HG03378 (cell line): ENCODE measurements around the gene RMND1.

ENCODE experiments used
- ATAC-seq: cut with Tn5 transposase; IDR thresholded peaks from one replicate; pipeline ENCODE4 v1.9.1; 2021; ENCODE audit warnings: mild to moderate bottlenecking, moderate library complexity; ENCODE audit not compliant: unreplicated experiment

RMND1 gene

DNA sequence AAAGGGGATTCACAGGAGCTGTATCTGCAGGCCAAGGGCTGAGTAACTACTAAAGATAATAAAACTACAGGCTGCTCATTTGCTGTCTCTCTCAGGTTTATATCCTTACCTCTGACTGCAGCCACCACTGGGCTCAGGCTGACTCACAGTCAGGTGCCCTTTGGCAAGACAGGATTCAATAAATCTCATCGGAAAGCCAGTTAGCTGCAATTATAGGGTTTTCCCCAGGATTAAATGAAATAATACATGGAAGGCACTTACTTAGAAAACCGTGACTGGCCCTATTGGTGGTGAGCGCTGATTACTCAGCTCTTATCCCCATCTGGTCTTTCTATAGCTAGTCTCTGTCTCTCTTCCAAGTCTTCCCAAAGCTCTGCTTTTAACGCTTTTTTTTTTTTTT, 26.4 kb downstream of the RMND1 start:
- no peak for ATAC-seq

DNA sequence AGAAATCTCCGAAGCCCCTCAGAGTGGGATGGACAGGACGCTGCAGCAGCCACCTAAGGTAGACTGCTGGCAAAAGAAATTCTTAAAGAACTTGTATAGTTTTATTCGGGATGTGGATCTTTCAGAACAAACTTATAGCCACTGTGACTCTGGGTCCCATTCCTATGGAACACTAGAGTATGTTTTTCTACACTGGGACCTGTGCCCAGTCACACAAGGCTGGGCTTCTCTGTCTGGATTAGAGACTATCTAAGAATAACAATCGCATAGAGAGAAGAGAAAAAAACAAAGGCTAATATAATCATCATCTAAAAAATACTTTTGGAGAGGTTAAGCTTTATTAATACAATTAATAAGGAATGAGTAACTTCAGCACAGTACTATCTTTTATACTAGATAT, 28.9 kb downstream of the RMND1 start:
- no peak for ATAC-seq

DNA sequence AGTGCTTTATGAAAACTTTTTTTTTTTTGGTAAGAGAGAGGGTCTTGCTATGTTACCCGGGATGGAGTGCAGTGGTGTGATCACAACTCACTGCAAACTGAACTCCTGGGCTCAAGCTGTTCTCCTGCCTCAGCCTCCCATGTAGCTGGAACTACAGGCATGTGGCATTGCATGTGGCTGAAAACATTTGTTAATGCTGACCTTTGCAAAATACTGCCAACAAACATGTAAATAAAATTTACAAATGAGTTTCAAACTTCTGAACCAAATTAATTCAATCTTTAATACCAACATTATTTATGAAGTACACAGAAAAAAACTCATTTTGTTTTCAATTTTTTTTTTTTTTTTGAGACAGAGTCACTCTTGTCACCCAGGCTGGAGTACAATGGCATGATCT, 34.4 kb downstream of the RMND1 start:
- ATAC-seq = no peak

DNA sequence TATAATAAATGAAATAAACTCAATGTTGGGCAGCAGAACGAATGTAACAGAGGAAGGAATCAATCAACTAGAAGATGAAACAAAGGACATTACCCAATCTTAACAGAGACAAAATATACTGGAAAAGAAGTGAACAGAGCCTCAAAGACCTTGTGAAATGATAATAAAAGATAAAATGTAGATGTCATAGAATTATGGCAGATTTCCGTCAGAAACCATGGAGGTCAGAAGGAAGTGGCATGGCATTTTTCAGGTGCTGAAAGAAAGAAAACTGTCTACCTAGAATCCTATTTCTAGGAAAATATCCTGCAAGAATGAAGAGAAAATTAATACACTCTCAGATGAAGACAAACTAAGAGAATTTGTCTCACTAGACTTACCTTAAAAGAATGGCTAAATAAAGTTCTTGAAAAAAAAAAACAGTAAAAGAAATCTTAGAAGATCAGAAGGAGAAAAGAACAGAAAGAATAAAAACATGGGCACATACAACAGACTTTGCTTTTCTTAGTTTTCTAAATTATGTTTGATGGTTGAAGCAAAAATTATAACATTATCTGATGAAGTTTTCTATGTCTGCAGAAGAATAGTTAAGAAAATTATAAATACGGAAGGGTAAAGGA, 37.2 kb downstream of the RMND1 start:
- ATAC-seq = no peak

DNA sequence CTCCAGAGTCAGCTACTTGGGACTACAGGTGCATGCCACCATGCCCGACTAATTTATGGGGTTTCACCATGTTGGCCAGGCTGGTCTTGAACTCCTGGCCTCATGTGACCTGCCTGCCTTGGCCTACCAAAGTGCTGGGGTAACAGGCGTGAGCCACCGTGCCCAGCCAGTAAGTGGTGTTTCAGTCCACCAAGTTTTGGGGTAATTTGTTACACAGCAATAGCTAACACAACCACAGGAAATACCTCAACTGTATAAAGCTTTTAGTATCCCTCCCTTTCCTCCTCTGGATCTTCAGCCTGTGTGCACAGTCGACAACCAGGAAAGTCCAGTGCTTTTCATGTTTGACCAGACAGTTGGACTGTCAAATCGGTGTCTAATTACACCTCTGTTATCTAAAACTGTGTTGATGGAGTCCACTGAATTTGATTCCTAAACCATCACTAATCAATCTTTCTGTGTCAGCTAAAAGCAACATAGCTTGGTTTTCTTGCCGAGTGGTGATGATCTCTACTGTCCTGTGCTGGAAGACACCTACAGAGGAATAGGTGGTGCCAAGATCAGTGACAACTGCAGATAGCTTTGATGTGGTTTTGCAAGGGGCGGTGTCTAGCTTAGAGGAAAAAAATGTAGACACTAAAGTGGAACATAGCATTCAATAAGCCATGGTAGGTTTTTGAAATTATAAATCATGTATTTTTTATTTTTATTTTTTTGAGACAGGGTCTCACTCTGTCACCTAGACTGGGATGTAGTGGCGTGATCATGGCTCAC, 38.4 kb downstream of the RMND1 start:
- ATAC-seq = no peak

DNA sequence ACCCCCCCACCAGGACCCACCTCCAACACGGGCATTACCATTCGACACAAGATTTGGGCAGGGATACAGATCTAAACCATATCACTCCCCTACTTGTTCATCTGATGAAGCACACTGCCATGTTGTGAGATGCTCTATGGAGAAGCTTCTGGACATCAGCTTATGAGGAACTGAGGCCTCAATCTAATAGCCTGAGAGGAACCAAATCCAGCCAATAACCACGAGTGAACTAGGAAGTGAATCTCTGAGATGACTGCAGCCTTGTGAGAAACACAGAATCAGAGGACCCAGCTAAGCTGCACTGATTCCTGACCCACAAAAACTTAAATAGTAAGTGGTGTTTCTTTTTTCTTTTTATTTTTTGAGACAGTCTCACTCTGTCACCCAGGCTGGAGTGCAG, 39.0 kb downstream of the RMND1 start:
- ATAC-seq = no peak

DNA sequence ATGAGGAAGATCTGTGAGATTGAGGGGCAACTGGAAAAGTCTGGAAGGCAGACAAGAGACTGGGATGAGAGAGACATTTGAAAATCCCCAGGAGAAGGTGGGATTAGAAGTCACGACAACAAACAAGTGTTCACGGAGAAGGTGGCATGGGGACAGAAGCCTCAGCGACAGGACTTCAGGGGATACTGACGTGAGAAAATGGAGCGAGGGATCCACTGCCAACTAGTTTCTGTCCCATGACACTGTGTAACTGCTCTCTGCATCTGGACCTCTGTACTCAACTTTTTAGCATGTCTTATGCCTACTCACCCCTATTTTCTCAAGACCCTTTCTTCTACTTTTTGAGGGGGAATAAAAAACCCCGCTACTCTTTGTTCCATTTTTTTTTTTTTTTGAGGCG, 42.2 kb downstream of the RMND1 start:
- ATAC-seq = no peak

DNA sequence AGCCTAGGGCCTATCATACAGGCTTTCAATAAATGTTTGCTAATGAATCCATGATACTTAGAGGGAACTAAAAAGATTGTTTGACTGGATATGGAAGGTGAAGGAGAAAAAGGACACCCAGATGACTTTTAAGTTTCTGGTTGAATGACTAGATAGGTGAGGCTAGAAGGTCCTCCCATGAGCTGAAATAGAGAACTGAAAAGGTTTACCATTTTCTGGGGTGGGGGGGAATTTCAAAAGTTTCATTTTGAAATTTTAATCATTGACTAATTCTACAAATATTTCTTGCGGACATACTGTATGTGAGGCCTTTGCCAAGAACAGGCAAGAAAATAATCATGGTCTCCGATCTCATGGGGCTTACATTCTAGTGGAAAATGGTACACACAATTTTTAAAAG, 42.7 kb downstream of the RMND1 start:
- peak; percentile 70 for ATAC-seq

DNA sequence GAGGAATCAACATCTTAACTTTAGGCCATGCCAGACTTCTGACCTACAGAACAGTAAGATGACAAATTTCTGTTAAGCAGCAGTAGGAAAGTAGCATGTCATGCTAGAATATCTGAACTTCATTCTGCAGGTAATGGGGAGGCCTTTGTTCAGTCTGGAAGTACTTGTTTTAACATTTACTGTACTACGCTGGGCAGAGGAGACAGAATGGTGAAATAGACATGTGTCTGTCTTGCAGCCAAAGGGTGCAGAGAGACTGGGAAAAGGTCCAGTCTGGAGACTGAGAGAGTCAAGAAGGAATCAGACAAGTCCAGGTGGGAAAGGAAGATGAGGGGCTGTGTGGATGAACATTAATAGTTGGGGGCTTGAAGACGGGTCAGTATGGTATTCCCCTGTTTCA, 43.1 kb downstream of the RMND1 start:
- ATAC-seq = no peak

DNA sequence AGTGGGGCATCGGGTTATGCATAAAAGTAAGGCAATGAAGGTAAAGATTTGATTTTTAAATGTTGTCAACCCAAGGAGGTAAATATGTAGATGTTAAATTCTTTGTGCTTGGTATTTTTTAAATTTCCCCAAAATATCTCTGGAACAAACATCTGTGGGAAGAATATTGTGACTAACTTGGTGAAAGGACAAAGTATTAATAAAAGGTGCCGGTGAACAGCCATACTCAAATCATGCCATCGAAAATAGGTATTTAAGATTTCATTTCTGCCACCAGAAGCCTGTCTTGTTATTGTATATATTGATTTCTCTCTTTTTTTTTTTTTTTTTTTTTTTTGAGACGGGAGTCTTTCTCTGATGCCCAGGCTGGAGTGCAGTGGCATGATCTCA, 48.0 kb downstream of the RMND1 start:
- no peak for ATAC-seq

DNA sequence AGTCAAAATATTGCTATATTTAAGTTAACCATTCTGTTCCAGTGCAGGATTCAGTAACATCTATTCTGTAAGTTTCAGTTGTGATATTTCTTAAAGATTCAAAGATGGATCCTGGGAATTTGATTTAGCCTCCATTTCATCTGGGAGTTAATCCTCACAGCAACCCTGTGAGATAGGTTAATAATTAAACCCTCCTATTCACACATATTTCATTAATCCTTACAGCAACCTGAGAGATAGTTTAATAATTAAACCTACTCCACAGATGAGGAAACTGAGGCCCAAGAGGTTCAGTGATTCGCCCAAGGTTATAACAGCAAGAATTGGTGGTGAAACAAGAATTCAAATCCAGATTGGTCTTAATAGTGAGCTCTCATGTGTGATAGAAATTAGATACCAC, 49.7 kb downstream of the RMND1 start:
- no peak for ATAC-seq

DNA sequence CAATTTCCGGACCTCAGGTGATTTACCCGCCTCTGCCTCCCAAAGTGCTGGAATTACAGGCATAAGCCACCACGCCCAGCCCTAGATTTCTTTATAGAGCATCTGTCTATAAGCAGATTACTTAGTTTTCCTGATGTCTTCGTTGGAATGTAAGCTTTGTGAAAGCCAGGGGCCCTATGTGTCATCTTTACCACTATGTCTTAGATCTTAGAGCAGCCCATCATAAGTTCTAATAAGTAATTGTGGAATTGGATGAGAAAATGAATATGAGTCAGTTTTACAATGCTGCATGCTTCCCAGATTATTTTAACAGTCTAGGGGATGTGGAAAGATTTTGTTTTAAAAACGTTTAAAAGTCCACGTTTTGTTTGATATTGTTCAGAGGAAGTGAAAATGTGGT, 51.5 kb downstream of the RMND1 start:
- no peak for ATAC-seq

DNA sequence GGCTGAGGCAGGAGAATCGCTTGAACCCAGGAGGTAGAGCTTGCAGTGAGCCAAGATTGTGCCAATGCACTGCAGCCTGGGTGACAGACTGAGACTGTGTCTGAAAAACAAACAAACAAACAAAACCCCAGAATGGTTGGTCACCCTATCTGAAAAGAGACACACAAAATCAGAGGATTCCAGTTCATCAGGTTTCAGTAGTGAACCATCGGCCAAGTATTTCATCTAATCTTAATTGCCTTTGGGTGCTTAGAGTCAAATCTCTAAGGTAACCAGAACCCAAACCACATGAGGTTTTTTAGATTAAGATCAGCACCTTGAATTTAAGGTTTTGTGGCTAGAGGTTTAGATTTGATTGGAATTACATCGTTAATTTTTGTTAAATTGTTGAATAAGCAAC, 52.2 kb downstream of the RMND1 start:
- ATAC-seq = no peak

DNA sequence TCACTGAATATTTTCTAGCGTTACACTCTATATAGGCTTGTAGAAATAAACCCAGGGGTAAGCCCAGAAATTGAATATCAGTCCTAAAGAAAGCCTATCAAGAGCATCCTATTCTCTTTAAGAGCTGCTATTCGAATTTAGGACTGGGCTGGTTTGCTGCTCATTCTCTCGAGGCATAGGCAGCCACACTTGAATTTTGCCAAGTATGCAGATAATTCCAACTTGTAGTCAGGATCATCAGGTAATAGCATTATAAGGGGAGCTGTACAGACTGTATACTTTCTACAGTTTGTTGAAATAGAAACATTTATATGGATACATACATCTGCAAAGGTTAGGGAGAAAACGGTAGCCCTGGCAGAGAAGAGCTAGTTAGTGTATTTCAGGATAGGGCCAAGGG, 58.5 kb downstream of the RMND1 start:
- no peak for ATAC-seq

DNA sequence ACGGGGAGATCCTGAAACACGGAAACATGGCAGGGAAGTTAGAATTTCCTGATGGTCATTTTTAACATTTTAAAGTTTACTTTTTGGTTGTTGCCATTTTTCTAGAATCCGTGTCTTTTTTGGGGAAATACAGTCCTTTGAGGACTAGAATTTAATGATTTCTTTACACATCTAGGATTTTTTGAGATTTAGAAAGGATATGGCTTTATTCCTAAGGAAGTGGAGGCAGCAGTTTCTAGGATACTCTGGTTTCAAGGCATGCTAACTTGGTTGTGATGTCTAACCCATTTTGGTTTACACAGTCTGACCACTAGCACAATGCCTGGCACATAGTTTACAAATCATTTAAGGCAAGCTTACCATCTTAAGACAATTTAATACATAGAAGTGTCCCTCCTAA, 59.5 kb downstream of the RMND1 start:
- no peak for ATAC-seq

DNA sequence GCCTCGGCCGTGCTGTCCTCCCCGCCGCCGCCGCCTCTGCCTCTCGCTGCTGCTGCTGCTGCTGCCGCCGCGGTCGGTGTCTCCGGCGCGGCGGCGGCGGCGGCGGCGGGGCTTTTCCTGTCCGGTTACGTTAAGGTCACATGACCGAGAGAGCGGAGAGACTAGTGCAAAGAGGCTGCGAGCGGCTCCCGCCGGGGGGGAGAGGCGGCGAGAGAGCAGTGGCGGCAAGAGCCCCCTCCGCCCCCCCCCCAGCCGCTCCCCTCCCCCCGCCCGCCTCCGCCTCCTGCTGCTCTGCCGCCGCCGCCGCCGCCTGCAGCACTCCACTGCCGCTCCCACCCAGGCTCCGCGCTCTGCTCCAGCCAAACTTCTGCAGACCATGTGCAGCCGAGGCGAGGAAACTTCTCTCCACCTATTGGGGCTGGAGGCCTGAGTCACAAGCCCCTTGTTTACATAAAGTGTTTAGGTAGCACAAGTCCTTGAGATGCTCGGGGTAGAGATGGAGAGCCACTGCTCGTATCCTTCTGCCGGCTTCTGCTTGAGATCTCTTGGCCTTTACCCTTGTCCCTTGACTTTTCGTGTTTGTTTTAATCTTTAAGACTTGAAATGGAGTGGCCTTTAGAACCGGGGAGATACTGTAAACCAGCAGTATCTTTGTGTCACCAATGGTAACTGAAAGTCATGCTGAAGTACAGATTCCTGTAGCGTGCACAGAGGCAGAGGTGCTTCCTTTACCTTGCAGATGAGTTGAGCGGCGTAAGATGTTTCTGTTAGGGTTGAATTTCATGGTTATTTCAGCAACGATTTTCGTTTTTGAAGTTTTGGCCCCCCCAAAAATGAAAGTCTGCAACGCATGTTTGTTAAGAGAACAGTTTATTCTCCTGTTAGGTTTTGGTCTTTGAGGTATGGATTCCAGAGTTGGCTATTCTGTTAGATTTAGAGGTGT, 60.2 kb downstream of the RMND1 start, which contains the start of gene ZBTB2:
TSS of gene ZBTB2 (minus strand) at position 89 of the 943 bp plus-strand sequence. CDS start 17,922 bp downstream, outside the sequence.
- peak; percentile 29 for ATAC-seq

DNA sequence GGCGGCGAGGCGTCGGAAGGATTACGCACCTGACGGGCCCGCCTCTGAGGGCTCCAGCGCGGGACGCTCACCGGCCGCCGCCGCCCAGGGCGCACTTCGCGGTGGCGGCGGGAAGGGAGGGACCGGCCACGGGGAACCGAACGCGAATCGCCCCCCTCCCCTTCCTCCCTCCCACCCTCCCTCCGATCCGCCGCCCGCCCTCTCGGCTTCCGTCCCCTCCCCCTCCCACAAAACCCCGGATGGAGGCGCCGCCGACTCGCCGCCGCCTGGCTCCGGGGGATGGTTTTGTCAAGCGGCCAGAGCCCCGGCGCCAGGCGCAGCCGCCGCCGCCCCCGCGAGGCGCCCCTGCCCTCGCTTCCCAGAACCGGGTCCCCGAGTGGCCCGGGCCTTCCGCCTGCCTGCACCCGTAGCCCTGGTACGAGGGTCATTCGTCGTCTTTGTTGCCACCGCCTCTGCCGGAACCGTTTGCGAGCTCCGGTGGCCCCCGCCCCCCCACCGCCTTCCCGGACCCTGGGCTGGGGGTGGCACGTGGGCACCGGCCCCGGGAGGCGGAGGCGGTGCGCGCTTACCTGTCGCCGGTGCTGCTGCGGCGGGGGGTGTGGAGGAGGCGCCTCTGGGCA, 61.0 kb downstream of the RMND1 start:
- ATAC-seq = no peak

DNA sequence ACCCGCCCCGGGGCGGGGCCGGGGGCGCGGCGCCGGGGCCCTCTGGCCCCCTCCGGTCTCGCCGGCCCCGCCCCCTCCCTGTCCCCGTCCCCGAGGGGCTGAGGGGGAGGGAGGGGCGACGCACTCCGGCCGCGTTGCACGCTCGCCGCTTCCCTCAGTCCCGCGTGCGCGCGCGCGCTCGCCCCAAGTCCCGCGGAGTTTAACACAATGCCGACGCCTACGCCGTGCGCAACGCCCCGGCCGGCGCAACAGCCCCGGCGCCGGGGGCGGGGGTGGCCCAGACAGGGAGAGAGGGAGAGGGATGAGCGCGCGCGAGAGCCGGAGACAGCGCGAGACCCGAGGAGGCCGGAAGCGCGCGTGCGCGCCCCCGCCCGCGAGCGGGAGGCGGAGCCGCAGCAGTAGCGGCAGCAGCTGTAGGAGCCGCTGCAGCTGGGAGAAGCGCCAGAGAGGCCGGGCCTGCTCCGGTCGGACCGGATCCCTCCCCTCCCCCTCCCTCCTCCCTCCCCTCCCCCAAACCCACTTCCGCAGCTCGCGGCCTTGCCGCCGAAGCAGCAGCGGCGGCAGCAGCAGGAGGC, 61.6 kb downstream of the RMND1 start:
- ATAC-seq = peak; percentile 76

DNA sequence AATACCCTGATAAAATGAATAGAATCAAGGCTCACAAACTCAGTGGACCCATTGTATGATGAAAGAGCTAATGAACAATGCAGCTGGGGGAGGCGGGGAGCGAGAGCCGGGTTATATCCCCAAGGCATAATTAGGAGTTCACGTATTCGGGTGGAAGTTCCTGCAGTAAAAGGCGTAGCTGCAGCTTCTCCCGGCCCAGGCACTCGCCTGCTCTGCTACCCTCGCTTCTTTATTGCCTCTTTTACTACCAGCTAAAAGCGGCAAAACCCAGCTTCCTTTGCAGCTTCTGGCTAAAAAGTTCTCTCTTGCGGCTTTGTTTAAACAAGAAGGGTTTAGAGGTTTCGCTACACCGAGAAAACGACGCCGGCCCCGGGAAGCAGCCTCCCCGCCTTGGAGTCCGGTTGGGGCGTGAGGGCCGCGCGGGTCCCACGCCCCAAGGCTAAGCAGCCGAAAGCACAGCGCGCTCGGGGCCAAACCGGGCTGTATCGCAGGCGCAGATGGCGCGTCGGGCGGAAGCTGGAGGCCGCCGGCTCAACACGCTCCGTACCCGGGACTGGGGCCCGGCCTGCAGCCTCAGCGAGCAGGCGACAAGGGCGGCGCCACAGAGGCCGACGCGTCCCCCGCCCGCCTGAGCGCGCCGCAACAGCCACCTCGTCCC, 62.2 kb downstream of the RMND1 start:
- ATAC-seq = peak; percentile 47

DNA sequence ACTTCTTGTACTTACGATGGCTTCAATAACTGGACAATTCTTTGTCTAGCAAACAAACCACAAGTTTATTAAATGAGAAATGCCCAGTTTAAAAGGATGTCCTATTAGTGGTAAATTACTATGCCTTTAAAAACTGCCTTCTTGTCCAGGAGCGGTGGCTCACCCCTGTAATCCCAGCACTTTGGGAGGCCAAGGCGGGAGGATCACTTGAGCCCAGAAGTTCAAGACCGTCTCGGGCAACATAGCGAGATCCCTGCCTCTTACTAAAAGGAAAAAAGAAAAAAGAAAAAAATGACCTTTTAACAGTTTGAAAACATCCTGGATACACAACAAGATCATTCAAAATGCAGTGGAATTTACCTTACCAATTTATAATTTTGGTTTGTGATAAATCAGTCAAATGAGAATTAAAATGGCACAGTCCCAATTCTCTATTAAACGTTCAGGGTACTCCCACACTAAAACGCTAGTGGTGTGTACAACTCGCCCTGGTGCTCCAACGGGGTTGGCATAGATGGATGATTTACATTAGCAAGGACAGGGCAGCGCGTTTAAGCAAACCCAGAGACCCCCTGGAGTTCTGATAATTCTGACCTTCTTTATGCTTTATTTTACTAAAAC, 62.8 kb downstream of the RMND1 start:
- ATAC-seq = no peak
